ENCODE measurements around the gene ST3GAL3.

- TF ChIP-seq, protein P1, sequence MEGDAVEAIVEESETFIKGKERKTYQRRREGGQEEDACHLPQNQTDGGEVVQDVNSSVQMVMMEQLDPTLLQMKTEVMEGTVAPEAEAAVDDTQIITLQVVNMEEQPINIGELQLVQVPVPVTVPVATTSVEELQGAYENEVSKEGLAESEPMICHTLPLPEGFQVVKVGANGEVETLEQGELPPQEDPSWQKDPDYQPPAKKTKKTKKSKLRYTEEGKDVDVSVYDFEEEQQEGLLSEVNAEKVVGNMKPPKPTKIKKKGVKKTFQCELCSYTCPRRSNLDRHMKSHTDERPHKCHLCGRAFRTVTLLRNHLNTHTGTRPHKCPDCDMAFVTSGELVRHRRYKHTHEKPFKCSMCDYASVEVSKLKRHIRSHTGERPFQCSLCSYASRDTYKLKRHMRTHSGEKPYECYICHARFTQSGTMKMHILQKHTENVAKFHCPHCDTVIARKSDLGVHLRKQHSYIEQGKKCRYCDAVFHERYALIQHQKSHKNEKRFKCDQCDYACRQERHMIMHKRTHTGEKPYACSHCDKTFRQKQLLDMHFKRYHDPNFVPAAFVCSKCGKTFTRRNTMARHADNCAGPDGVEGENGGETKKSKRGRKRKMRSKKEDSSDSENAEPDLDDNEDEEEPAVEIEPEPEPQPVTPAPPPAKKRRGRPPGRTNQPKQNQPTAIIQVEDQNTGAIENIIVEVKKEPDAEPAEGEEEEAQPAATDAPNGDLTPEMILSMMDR (IDR thresholded peaks at IDR 0.05), result no peak
- no peak for TF ChIP-seq POLR2A (IDR thresholded peaks at IDR 0.05)
- TF ChIP-seq POLR2AphosphoS5 (IDR thresholded peaks at IDR 0.05), result no peak
Measured at GRCh38 chr1:43716559-43717281, 9.4 kb downstream of the ST3GAL3 start.
